Measurements from ENCODE around the gene LRRK2.

The LRRK2 gene

GRCh38 chr12:40198601-40199000 lies 26.2 kb upstream of the LRRK2 start:
- Histone ChIP-seq H3K4me3 (replicated peaks; ENCODE audit: insufficient read depth, low read length) (no peak overlapping the region), H3K27ac (replicated peaks) (no peak overlapping the region), H3K27me3 (ENCODE audit: insufficient read depth, poor library complexity, severe bottlenecking) (no peaks in the 10 kb centered on the region)
- DNase-seq (ENCODE audit: low read depth in 1 of 2, low spot score in 1 of 2), result no peak
- TF ChIP-seq CTCF (IDR thresholded peaks at IDR 0.05; ENCODE audit: insufficient read depth, low read length) (no peak), GABPA (IDR thresholded peaks at IDR 0.05; ENCODE audit: low read depth) (no peak), POLR2AphosphoS5 (IDR thresholded peaks at IDR 0.05; ENCODE audit: low read depth) (no peak), SPI1 (IDR thresholded peaks at IDR 0.05; ENCODE audit: borderline replicate concordance, low read depth) (no peak), REST (IDR thresholded peaks at IDR 0.05; ENCODE audit: insufficient replicate concordance, low read depth) (no peak)

- H3K27me3 ChIP-seq (ENCODE audit: insufficient read depth, poor library complexity, severe bottlenecking), result no peaks in the 10 kb centered on the region
- no peak for TF ChIP-seq CTCF (IDR thresholded peaks at IDR 0.05; ENCODE audit: insufficient read depth, low read length)
- no peak for TF ChIP-seq GABPA (IDR thresholded peaks at IDR 0.05; ENCODE audit: low read depth)
- no peak for TF ChIP-seq POLR2AphosphoS5 (IDR thresholded peaks at IDR 0.05; ENCODE audit: low read depth)
- no peak for TF ChIP-seq REST (IDR thresholded peaks at IDR 0.05; ENCODE audit: insufficient replicate concordance, low read depth)
- no peak for TF ChIP-seq SPI1 (IDR thresholded peaks at IDR 0.05; ENCODE audit: borderline replicate concordance, low read depth)
- H3K4me3 ChIP-seq (replicated peaks; ENCODE audit: insufficient read depth, low read length), result no peak overlapping the region
- DNase-seq (ENCODE audit: low read depth in 1 of 2, low spot score in 1 of 2), result no peak
- no peak overlapping the region for H3K27ac ChIP-seq (replicated peaks)
Measured at GRCh38 chr12:40202095-40203059, 22.4 kb upstream of the LRRK2 start.

GRCh38 chr12:40203060-40203430 lies 21.8 kb upstream of the LRRK2 start:
- H3K27ac ChIP-seq (replicated peaks), result no peak overlapping the region
- H3K4me3 ChIP-seq (replicated peaks; ENCODE audit: insufficient read depth, low read length), result no peak overlapping the region
- no peak for DNase-seq (ENCODE audit: low read depth in 1 of 2, low spot score in 1 of 2)
- no peaks in the 10 kb centered on the region for H3K27me3 ChIP-seq (ENCODE audit: insufficient read depth, poor library complexity, severe bottlenecking)
- no peak for TF ChIP-seq GABPA (IDR thresholded peaks at IDR 0.05; ENCODE audit: low read depth)
- TF ChIP-seq SPI1 (IDR thresholded peaks at IDR 0.05; ENCODE audit: borderline replicate concordance, low read depth), result no peak
- no peak for TF ChIP-seq REST (IDR thresholded peaks at IDR 0.05; ENCODE audit: insufficient replicate concordance, low read depth)
- no peak for TF ChIP-seq CTCF (IDR thresholded peaks at IDR 0.05; ENCODE audit: insufficient read depth, low read length)
- no peak for TF ChIP-seq POLR2AphosphoS5 (IDR thresholded peaks at IDR 0.05; ENCODE audit: low read depth)

Measured in HL-60 (cell line).